Adrenal gland (tissue), 12 donors: ENCODE results near the gene GABARAP. TPM values are rescaled to one million over a fixed set of nuclear protein-coding genes. Genes with fewer than 3 reads are reported as not detected.

ENCODE experiments used
- DNase-seq, 7 donors: peaks; one replicate each; pipeline ENCODE4 v3.0.0-alpha.2; 2019 to 2020
- H3K27ac ChIP-seq, 5 donors: fragments of 200-600 bp; sonication (generic) in 4 of 5; 1 replicate in 3 of 5; 2 replicates in 2 of 5; pipeline versions ENCODE4 v1.5.1 to v1.8.0; 2016 to 2020; ENCODE audit warnings: mild to moderate bottlenecking in 1 of 5
- H3K27me3 ChIP-seq: fragments of 200-600 bp; 2 replicates; pipeline ENCODE4 v1.8.0; 2021
- H3K36me3 ChIP-seq, 2 donors: fragments of 200-600 bp; replicated peaks in 1 of 2; 1 replicate in 1 of 2; 2 replicates in 1 of 2; pipeline versions ENCODE4 v1.5.1 to v1.8.0; 2018 to 2022
- H3K4me1 ChIP-seq, 2 donors: fragments of 200-600 bp; replicated peaks in 1 of 2; 1 replicate in 1 of 2; 2 replicates in 1 of 2; pipeline versions ENCODE4 v1.5.1 to v1.8.0; 2018 to 2021
- H3K4me3 ChIP-seq, 4 donors: fragments of 200-600 bp; sonication (generic) in 3 of 4; one replicate each; pipeline ENCODE4 v1.5.1; 2016 to 2018
- H3K9me3 ChIP-seq, 3 donors: fragments of 200-600 bp; sonication (generic) in 1 of 3; replicated peaks in 1 of 3; 1 replicate in 2 of 3; 2 replicates in 1 of 3; pipeline versions ENCODE4 v1.5.1 to v1.8.0; 2016 to 2021
- CTCF ChIP-seq, 6 experiments: fragments of 450-650 bp in 4 of 6; fragments of 200-600 bp in 2 of 6; sonication (generic) in 1 of 6; IDR thresholded peaks; 1 replicate in 5 of 6; 2 replicates in 1 of 6; pipeline versions ENCODE4 v1.5.1 to v1.8.0; 2016 to 2021; ENCODE audit warnings: antibody characterized with exemption in 6 of 6, mild to moderate bottlenecking in 2 of 6, moderate library complexity in 1 of 6
- POLR2A ChIP-seq, 2 donors: fragments of 450-650 bp; IDR thresholded peaks; one replicate each; pipeline ENCODE4 v1.6.1; 2017; ENCODE audit warnings: antibody characterized with exemption in 2 of 2, mild to moderate bottlenecking in 2 of 2, moderate library complexity in 1 of 2
- WGBS, 4 donors: extraction: QIAGEN DNeasy Blood & Tissue Kit in 2 of 4; methylation state at CpG; one replicate each; pipeline versions ENCODE4 v1.1.5 to v1.1.7; 2013 to 2017; 5-methylcytosine and 5-hydroxymethylcytosine counted together
- intact Hi-C, 2 donors: fragments of 100-400 bp; cut with DNase I; formaldehyde crosslinking; loops; one replicate each; pipeline versions ENCODE4 v1.14.1 to v1.15.0; 2022 to 2023
- polyA plus RNA-seq, 3 donors: library from polyadenylated mRNA; stranded (reverse); fragments of 200-250 nt in 2 of 3; fragments of 350-450 nt in 1 of 3; fragmentation: Illumina TruSeq in 1 of 3; extraction: RNeasy Lipid Tissue Mini Kit (QIAGEN cat#74804) in 1 of 3; gene quantifications; one replicate each; pipeline ENCODE4 v1.2.3, GENCODE V29; 2013 to 2014
- total RNA-seq, 9 donors: library from RNA; depleted of rRNA in 4 of 9; stranded (reverse); fragments of >200 nt in 4 of 9; fragments of 120-200 nt in 1 of 9; fragmentation: NEBNext Ultra II Directional in 1 of 9; extraction: Animal tissue kit (Norgen Biotek cat#: 25700) in 1 of 9; gene quantifications; one replicate each; pipeline versions ENCODE4 v1.1.0 to v1.2.4, GENCODE V29; 2013 to 2023
- donor health status: healthy with polysubstance abuse.
- donor health status: Bipolar disorder and iron deficiency.
- donor health status: DM: yes; HTN: yes; CAD: no.
- donor health status: DM: no; HTN: no; CAD: no.
- donor health status: DM: no; HTN: no; CAD: no.
- donor health status: DM: yes; HTN: yes; CAD: no.

Gene GABARAP
- total and polyA plus RNA-seq, 12 donors = 195 to 1,285 (median 840) TPM

- H3K36me3 ChIP-seq = peaks cover 0 to 14% of the 10 kb centered on the region in 2 donors
- WGBS, 4 donors = 64 to 81% (median 68%) methylated on average over 2 to 6 of the region's 6 CpGs
- peak overlapping the region in 2 of 5 donors; percentile 72 to 100 for H3K27ac ChIP-seq
- peaks cover 45 to 75% of the 10 kb centered on the region in 2 donors for H3K4me1 ChIP-seq
- H3K9me3 ChIP-seq = no peaks in the 10 kb centered on the region
- no peaks in the 10 kb centered on the region for H3K27me3 ChIP-seq
- DNase-seq = peak in 2 of 7 donors; percentile 32 to 46
- TF ChIP-seq CTCF (IDR thresholded peaks at IDR 0.05) (no peak), POLR2A (IDR thresholded peaks at IDR 0.05) (no peak)
- intact Hi-C loops = no loop called here
- peak overlapping the region in 1 of 4 donors; percentile 65 for H3K4me3 ChIP-seq
These were observed 24.1 kb downstream of the GABARAP start for GRCh38 chr17:7218166-7218565.

GRCh38 chr17:7217113-7217987 is 24.9 kb downstream of the GABARAP start:
- H3K9me3 ChIP-seq = no peaks in the 10 kb centered on the region
- peak; percentile 70 to 90 (median 82) for DNase-seq
- intact Hi-C loops = no loop called here
- no peaks in the 10 kb centered on the region for H3K27me3 ChIP-seq
- H3K27ac ChIP-seq = peak overlapping the region in 3 of 5 donors; percentile 10 to 100 (median 72)
- H3K4me3 ChIP-seq = peak overlapping the region in 3 of 4 donors; percentile 25 to 65 (median 29)
- 1 to 3% (median 1%) methylated on average over 15 to 32 of the region's 32 CpGs for WGBS, 4 donors
- TF ChIP-seq POLR2A (IDR thresholded peaks at IDR 0.05) (no peak), CTCF (IDR thresholded peaks at IDR 0.05) (no peak)
- H3K4me1 ChIP-seq = peaks cover 45 to 69% of the 10 kb centered on the region in 2 donors
- H3K36me3 ChIP-seq = peaks cover 0 to 6% of the 10 kb centered on the region in 2 donors

GRCh38 chr17:7216242-7217112 is 25.8 kb downstream of the GABARAP start:
- TF ChIP-seq CTCF (IDR thresholded peaks at IDR 0.05) = no peak
- WGBS, 4 donors = 10 to 15% (median 12%) methylated on average over 7 of the region's 7 CpGs
- Histone ChIP-seq H3K4me3 (peak overlapping the region in 3 of 4 donors; percentile 25 to 65 (median 29)), H3K27me3 (no peaks in the 10 kb centered on the region), H3K27ac (peak overlapping the region in 2 of 5 donors; percentile 72 to 100), H3K36me3 (no peaks in the 10 kb centered on the region), H3K9me3 (no peaks in the 10 kb centered on the region), H3K4me1 (peaks cover 39 to 60% of the 10 kb centered on the region in 2 donors)
- peak in 2 of 7 donors; percentile 32 to 35 for DNase-seq
- intact Hi-C loops = no loop called here
